GM18870 (cell line): ENCODE results near the gene POLDIP3.
A peak's percentile ranks its signal among the peaks of the same experiment; 100 is the strongest.
"Not testable (repeated sequence)": the region's sequence is repeated elsewhere in the genome, so short reads cannot be mapped to it uniquely, and the experiment has no call there.

ENCODE experiments used
- ATAC-seq: cut with Tn5 transposase; IDR thresholded peaks from one replicate; pipeline ENCODE4 v1.9.1; 2021; ENCODE audit warnings: moderate library complexity; ENCODE audit not compliant: unreplicated experiment

The POLDIP3 gene

DNA sequence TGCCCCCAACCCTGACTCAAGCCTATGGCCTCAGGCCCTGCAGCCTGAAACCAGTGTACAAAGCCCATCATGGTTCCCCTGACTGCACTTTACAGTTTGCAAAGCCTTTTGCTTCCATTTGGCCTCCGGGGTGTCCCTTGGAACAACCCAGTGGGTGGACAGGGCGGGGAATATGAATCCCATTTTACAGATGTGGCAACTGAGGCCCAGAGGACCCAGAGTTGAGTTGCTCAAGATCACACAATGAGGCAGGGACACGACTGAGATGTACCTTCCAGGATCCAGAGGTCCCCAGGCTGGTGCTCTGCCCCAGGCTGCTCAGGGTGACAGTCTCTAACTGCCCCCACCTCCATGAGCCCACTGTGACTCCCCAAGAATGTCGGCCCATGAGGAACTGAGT lies 5.4 kb upstream of the POLDIP3 start:
- ATAC-seq: no peak

DNA sequence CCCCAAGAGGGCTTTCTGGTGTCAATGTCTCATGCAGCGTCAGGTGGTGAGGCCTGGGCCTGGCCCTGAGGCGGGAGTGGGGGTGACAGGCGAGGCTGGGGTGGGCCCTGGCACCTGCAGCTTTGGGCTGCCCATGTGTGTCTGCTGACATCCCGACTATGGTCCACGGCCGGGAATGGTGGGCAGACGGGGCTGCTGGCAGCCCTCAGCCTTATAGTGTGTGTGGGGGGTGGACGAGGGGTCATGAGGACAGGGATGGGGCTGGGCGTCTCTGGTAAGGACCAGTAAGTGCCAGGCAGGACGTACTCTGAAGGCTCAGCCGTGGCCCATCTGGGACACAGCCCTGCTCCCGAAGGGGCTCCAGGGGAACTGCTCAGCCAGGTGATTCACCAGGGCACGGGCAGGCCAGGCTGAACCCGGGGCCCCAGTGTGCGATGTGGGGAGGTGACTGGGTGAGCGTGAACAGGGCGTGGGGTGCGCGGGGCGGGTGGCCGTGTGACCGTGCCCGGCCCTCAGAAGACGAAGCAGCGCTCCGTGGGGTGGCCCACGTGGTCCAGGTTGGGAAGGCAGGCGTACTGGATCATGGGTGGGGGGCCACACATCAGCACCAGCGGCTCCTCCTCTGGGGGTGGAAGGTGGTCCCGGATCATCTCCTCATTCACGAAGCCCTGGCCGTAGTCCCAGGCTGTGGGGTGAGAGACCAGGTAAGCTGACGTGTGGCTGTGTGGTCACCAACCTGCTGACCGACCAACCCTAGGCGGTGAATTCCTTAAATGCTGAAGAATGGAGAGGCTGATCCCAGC lies 4.8 kb upstream of the POLDIP3 start:
- ATAC-seq: no peak

DNA sequence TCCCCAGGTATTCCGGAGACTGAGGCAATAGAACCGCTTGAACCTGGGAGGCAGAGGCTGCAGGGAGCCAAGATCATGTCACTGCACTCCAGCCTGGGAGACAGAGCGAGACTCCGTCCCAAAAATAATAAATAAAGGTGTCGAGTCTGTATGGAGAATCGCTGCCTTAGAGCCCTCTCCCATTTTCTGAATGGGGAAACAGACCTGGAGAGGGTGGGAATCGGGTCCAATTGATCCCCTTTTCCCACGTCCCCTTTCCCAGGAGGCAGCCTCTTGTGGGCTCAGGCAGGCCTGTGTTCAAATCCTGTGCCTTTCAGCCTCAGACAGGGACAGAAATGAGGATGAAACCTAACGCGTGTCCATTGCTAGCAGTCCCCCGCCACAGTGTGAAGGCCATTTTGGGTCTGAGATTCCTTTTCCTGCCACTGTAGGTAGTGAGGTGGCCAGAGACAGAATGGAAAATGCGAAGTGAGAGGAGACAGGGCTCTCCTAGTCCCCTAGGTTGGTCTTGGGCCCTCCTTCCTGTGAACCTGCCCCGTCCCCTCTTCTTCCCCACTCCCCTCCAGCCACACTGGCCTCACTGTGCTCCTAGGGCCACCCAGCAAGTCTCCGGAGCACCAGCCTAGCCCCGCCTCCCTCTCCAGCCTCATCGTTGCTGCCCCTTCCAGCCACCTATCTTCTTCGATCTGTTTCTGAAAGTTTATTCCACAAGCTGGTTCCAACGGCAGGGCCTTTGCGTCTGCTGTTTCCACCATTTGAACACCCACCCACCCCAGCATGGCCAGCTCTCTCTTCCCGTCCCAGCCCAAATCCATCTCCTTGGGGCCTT lies 2.7 kb upstream of the POLDIP3 start:
- no peak for ATAC-seq

DNA sequence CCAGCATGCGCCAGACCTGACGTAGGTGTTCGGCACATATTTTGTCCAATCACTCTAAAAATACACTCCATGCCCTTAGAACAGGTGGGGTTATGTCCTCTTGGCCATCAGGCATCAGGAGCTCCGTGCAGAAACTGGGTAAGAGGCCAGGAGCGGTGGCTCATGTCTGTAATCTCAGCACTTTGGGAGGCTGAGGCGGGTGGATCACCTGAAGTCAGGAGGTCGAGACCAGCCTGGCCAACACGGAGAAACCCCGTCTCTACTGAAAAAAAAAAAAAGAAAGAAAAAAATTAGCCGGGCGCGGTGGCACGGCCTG lies 1.1 kb upstream of the POLDIP3 start:
- not testable (repeated sequence) for ATAC-seq

DNA sequence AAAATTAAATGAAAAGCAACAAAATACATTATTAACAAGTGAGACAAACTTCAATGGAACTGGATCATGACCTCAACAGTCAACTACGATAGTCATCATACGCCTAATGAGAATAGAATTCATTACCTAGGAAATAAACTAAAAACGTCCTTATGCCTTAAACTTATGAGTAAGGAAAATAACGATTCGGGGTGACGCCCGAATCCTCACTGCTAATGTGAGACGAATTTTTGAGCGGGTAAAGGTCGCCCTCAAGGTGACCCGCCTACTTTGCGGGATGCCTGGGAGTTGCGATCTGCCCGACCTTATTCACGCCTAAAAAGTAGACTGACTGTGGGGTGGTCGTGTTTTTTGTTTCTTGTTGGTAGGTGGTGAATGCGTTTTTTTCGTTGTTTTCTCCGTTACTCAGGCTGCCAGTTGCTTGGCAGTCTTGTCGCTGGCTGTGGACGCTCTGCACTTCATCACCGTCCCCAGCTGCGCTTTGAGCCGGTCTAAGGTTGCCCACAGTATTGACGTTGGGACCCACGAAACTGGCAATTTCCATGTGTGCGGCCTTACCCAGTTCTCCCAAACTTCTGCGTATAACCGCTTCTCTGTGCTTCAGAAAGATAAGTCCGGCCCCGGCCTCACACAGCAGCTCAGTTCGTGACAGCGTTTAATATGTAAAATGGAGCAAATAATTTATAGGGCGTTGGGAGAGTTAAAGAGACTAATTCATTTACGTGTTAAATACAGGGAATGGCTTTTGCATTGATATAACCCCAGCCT lies 593 bp upstream of the POLDIP3 start:
- ATAC-seq: peak; percentile 57

DNA sequence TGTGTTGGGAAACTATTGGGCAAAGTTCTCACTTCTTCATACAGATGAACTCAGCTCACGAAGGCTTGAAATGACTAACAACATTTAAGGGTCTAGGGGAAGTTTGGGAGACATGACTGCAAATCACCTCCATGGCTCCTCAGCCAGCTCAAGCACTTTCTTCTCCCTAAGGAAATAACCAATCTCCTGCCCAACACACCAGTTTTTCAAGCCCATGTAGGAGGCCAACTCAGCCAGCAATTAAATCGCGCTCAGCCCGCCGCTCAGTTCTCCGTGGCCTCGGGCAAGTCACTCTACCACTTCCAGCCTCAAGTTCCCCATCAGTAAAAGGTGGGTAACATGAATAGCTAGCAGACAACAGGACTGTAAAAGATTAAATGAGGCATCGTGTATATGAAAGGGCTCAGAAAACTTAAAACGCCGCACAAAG lies 796 bp downstream of the POLDIP3 start:
- ATAC-seq: no peak

DNA sequence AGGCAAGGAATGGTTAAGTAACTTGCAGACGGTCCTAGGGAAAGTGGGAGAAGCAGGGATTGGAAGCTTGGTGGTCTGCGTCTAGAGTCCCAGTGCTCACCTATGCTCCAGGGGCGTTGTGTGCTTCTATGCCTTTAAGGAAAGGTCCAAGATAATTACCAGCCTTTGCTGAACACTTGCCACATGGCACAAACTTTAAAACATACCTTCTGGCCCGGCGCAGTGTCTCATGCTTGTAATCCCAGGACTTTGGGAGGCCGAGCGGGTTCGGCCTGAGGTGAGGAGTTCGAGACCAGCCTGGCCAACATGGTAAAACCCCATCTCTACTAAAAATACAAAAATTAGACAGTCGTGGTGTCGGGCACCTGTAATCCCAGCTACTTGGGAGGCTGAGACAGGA lies 2.3 kb downstream of the POLDIP3 start:
- no peak for ATAC-seq

DNA sequence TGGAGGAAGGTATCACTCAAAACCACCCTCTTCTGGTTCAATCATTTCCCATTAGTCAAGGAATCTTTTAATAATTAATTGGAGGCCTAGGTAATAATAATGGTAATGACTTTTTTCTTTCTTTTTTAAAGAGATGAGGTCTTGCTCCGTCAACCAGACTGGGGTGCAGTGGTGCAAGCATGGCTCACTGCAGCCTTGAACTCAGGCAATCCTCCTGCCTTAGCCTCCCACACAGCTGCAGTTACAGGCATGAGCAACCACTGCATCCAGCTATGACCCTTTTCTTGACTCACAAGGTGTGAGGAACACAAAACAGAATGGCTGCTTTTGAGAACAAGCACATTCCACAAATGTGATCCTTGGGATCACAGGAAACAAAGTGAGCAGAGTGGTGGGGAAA lies 3.6 kb downstream of the POLDIP3 start:
- ATAC-seq: no peak

DNA sequence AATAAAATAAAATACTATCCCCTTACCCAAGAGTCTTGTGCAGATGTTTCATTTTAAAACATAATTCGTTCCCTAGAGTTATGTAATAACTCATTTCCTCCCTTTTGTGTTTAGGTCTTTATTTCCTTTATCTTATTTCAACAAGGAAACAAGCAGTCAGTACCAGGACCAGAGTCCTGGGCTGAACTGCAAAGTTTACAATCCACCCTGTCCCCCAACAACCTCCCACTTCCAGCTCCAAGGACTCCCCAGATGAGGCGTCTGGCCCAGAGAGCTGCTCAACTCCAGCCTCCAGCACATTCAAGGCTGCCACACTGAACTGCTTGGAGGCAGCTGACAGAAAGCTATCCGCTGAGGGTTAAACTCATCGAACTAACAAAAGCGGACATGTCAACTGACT lies 4.5 kb downstream of the POLDIP3 start:
- no peak for ATAC-seq

DNA sequence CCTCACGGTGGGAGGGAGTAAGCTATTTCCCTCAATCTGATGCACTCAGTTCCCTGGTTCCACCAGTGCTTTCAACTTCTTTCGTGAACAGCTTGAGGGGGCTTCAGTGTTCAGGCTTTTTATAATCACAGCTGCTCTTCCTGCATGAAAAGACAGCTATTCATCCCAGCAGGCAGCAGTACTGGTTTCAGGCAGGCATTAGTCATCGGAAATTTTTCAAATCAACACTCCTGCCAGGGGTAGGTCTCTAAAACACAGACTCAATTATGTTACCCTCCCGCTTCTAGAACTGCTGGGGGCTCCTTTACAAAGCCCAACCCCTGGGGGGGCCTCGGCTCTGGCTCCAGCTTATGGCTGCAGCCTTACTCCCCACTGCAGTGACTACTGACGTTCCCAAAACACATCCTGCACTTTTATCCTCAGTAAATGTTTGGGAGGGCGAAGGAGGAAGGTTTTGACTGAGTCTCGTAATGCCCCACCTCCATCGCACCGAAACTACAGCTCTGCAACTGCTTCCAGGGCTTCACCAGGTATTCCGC lies 5.8 kb downstream of the POLDIP3 start:
- ATAC-seq: no peak

DNA sequence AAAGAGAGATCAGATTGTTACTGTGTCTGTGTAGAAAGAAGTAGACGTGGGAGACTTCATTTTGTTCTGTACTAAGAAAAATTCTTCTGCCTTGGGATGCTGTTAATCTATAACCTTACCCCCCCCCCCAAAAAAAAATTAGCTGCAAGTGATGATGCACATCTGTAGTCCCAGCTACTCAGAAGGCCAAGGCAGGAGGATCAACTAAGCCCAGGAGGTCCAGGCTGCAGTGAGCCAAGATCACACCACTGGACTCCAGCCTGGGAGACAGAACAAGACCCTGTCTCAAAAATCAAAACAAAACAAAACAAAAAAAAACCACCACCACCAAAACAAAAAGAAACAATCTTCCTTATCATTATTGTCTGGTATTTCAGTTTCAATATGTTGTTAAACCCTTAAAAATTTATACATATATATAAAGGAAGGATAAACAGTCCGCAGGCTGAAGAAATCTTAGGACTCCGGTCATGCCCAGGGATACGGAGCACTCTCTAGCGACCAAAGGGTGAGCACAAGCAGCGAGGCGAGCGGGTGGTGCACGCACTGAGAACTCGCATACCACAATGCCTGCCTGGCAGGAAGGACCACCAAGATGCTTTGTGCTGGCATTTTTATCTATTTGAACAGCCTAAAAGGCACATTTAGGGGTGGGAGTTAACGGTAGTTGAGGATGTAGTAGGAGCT lies 6.4 kb downstream of the POLDIP3 start:
- no peak for ATAC-seq

DNA sequence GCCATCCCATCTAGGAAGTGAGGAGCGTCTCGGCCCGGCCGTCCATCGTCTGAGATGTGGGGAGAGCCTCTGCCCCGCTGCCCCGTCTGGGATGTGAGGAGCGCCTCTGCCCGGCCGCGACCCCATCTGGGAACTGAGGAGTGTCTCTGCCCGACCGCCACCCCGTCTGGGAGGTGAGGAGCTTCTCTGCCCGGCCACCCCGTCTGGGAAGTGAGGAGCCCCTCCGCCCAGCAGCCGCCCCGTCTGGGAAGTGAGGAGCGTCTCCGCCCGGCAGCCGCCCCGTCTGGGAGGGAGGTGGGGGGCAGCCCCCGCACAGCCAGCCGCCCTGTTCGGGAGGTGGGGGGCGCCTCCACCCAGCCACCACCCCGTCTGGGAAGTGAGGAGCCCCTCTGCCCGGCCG lies 7.0 kb downstream of the POLDIP3 start:
- ATAC-seq: not testable (repeated sequence)

DNA sequence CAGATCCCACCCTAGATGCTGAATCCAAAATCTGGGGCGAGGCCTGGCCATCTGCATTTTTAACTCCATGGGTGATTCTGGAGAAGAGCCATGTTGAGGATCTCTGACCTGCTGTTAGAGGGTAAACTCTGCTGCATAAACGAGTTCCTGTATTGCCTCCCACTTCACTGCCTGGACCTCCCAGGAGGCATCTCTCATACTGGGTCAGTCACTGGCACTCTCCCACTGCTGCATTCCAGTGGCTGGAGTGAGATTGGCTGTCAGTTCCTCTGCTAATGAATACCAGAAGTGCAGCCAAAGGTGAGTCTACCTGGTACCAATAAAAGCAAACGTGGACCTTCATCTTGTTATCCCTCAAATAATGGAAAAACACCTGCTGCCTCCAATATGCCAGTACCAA lies 10.3 kb downstream of the POLDIP3 start:
- ATAC-seq: no peak

DNA sequence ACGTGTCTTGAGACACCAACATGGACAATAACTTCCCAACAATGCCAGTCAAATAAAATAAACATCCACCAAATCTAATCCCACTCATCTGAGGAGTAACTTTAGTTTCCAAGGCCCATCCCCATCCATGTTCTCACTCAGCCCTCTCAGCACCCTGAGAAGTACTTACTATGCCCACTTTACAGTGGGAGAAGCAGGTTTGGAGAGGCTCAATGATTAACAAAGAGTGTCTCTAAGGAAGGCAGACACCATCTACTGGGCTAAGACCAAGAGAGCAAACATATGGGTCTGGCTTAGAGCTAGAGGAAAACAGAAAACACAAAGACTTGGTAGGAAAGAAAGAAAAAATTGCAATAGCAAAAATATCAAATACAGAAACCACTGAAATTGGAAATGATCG lies 11.3 kb downstream of the POLDIP3 start:
- no peak for ATAC-seq

DNA sequence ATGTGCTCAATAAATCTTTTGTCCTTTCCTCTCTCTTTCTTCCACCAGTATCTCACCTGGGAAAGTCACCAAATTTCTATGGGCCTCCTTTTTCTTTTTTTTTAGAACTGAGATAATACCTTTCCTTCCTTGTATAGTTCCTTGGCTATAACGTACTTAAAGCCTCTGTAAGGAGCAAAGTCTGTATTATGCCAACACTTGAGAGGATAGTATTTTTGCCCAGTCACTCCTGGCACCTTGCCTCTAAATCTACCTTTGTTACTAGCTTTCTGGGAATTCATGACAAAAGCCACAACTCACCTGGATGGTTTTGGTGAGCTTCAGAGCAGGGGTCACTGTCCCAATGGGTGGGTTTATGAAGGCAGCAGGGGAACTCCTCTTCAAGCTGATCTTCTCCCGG lies 12.2 kb downstream of the POLDIP3 start:
- ATAC-seq: no peak

DNA sequence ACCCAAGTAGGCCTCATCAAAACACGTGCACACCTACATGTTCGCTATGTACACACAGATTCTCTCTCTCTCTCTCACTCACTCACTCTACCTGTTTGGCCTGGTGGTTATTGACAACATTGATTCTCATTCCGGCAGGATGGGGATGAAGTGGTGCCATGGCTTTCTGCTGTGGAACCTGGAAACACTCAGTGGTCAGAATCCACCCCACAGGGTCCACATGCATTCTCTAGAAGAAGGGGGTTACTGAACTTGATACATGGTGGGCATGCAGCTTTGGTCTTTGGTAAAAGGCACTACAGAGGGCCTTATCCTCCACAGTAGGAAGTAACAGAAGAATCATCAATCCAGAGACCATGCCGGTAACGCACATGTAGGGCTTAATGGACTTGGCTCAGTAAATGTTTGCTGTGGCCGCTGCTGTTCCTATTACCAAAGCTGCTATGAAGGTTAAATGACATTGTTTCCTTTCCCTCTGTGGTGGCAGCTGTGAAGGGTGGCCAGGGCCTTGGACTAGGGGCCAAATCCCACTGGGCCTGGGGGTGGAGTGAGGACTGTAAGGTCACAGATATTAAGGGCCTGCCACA lies 12.7 kb downstream of the POLDIP3 start:
- no peak for ATAC-seq

DNA sequence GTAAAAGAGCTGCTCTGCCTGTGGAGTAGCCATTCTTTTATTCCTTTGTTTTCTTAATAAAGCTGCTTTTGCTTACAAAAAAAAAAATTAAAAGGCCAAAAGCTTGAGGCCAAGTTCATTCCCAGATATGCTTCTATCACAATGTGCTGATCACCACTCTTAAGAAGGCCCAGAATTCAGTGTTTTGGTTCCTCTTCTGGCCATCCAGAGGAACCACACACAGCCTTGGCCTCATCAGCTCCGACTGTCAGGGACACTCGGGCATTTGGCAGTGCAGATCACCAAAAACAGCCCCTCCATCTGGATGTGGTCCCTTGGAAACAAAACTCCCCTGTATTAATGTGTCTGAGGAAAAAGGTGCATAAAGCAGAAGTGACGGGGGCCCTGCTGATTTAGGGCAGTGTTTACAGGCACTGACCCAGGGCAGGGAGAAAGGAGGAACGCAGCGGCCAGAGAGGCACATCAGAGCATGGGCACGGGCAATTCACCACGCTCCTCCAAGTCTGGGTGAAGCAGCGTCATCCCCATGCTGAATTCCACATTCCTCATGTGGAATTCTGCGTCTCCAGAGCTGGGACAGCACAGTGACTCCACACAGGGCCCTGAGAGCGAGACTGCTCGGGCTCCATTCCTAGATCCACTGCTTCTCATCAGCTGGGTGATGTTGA lies 17.7 kb downstream of the POLDIP3 start:
- no peak for ATAC-seq

DNA sequence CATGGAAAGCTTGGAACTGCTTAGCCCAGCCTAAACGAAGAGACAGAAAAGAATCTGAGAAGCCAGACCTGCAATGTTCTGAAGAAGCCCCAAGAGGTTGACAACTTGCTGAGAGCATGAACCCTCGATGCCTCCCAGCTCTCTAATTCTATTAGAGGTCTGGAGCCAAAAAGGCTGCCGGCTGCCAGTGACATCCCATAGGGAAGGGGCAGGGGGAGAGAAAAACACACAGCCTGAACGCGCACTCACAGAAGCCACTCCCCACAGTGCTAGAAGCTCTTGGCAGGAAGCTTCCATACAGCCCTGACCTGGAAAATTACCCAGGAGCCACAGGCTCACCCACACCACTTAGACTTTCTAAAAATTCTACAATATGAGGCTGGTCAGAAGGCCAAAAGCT lies 18.3 kb downstream of the POLDIP3 start:
- no peak for ATAC-seq

DNA sequence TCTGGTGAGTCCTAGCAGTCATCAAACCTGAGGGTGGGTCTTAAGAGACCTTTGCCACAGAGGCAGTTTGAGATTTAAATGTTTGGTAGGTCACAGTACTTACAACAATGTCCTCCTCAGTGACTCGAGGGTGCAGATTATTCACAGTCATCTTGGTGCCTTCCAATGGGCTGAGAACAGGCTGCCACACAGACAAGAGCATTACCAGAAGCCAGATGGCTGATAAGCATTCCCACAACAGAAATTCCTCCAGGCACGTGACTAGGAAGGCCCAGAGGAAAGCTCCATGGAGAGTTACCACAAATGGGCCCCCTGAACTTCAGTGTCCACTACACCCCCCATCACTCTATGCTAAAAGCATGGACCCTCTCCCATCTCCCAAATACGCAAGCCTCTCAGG lies 19.2 kb downstream of the POLDIP3 start:
- ATAC-seq: no peak

DNA sequence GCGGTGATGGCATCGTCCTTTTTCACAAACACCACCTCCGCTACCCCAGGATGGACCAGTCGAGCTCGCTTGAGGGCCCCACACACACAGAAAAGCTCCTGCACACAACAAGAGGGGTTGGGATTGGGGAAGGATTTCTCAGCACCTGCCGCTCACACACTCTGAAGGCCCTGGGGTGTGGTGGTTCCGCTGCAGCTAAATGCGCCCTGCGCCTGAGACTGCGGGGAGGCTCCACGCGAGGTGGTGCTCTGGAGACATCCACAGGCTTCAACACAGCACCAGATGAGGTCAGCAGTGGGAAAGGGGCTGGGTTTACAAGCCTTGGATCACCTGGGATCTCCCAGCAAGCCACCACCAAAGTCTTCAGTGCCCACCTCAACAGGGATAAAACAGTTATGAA lies 22.7 kb downstream of the POLDIP3 start:
- ATAC-seq: no peak
